Fibroblast of lung (primary cell): Measurements from ENCODE around the gene TPMT. TPM values are rescaled to one million over a fixed set of nuclear protein-coding genes. Genes with fewer than 3 reads are reported as not detected.

ENCODE experiments used
- DNase-seq, 2 donors: peaks; one replicate each; pipeline versions ENCODE4 v3.0.0 to v3.0.0-alpha.2; 2010; ENCODE audit warnings: low read depth in 2 of 2
- H2AFZ ChIP-seq: 2 replicates; pipeline ENCODE4 v1.5.1; 2012; ENCODE audit warnings: low read length, control low read depth, inconsistent platforms
- H3K27ac ChIP-seq: 2 replicates; pipeline ENCODE4 v1.5.1; 2011; ENCODE audit warnings: low read length, control low read depth; ENCODE audit not compliant: insufficient read depth
- H3K27me3 ChIP-seq: 2 replicates; pipeline ENCODE4 v1.5.1; 2011; ENCODE audit warnings: mild to moderate bottlenecking, low read length; ENCODE audit not compliant: control insufficient read depth, insufficient read depth
- H3K36me3 ChIP-seq: 2 replicates; pipeline ENCODE4 v1.5.1; 2011; ENCODE audit warnings: low read length; ENCODE audit not compliant: control insufficient read depth, insufficient read depth
- H3K4me1 ChIP-seq: 2 replicates; pipeline ENCODE4 v1.5.1; 2011; ENCODE audit warnings: low read length; ENCODE audit not compliant: control insufficient read depth, insufficient read depth; ENCODE audit errors: extremely low read depth
- H3K4me2 ChIP-seq: 2 replicates; pipeline ENCODE4 v1.5.1; 2011; ENCODE audit warnings: low read length, control low read depth; ENCODE audit not compliant: insufficient read depth; ENCODE audit errors: extremely low read depth
- H3K4me3 ChIP-seq, 4 experiments: fragments of 200-600 bp in 1 of 4; sonication (generic) in 1 of 4; replicated peaks in 1 of 4; 2 replicates each; pipeline ENCODE4 v1.5.1; 2011 to 2016; ENCODE audit warnings: low read length in 4 of 4, low read depth in 3 of 4, mild to moderate bottlenecking in 3 of 4, control low read depth in 2 of 4, inconsistent platforms in 1 of 4, mixed read lengths in 1 of 4; ENCODE audit not compliant: insufficient read depth in 1 of 4; ENCODE audit errors: control extremely low read depth in 1 of 4
- H3K79me2 ChIP-seq: 2 replicates; pipeline ENCODE4 v1.5.1; 2012; ENCODE audit warnings: mild to moderate bottlenecking, low read length, inconsistent platforms; ENCODE audit not compliant: control insufficient read depth, insufficient read depth
- H3K9ac ChIP-seq: 2 replicates; pipeline ENCODE4 v1.5.1; 2011; ENCODE audit warnings: mild to moderate bottlenecking, low read length, control low read depth; ENCODE audit not compliant: insufficient read depth
- H3K9me3 ChIP-seq: 2 replicates; pipeline ENCODE4 v1.5.1; 2012; ENCODE audit warnings: low read depth, low read length; ENCODE audit not compliant: control insufficient read depth, insufficient read depth
- H4K20me1 ChIP-seq: 2 replicates; pipeline ENCODE4 v1.5.1; 2011; ENCODE audit warnings: low read length; ENCODE audit not compliant: control insufficient read depth, insufficient read depth; ENCODE audit errors: extremely low read depth
- EZH2 ChIP-seq: IDR thresholded peaks from 2 replicates; pipeline ENCODE4 v1.5.1; 2012; ENCODE audit warnings: low read length, control low read depth, mild to moderate bottlenecking; ENCODE audit errors: missing control alignments
- polyA plus RNA-seq, 2 donors: library from polyadenylated mRNA; depleted of rRNA in 1 of 2; stranded (reverse) in 1 of 2; unstranded in 1 of 2; fragments of >200 nt; gene quantifications; 2 replicates each; pipeline ENCODE4 v1.2.1, GENCODE V29; 2011 to 2012; ENCODE audit warnings: missing spikeins in 1 of 2
- total RNA-seq: library from RNA; depleted of rRNA; stranded (reverse); fragments of >200 nt; gene quantifications from 2 replicates; pipeline ENCODE4 v1.2.1, GENCODE V29; 2014
- TF ChIP-seq, protein P1 (sequence below), 2 donors: IDR thresholded peaks in 1 of 2; conservative IDR thresholded peaks in 1 of 2; 1 replicate in 1 of 2; 2 replicates in 1 of 2; pipeline ENCODE4 v1.5.1; 2011 to 2012; ENCODE audit warnings: low read length in 2 of 2, control low read depth in 1 of 2, inconsistent platforms in 1 of 2, low read depth in 1 of 2, mild to moderate bottlenecking in 1 of 2

Gene TPMT
- total and polyA plus RNA-seq, 2 donors (not counting 1 experiment from before 2014, with no cell fraction given) = 17.5 to 20.2 TPM

DNA sequence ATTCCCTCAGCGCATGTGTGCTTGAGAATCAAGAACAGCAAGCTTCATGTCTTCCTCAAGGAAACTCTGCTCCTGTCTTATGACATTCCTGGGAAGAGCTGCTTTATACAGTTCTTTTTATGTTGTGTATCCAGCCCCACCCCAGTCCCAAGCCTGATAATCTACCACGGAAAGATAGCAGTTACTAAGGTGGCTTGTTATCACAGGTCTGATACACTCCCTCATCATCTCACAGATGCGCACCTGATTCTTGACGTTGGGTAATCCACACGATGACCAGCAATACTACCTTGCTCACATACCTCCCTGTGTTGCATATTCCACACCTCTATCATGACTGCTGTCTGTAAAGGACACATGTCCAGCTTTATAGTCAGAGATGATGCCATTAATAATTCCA, 35.6 kb downstream of the TPMT start:
- TF ChIP-seq, protein P1, sequence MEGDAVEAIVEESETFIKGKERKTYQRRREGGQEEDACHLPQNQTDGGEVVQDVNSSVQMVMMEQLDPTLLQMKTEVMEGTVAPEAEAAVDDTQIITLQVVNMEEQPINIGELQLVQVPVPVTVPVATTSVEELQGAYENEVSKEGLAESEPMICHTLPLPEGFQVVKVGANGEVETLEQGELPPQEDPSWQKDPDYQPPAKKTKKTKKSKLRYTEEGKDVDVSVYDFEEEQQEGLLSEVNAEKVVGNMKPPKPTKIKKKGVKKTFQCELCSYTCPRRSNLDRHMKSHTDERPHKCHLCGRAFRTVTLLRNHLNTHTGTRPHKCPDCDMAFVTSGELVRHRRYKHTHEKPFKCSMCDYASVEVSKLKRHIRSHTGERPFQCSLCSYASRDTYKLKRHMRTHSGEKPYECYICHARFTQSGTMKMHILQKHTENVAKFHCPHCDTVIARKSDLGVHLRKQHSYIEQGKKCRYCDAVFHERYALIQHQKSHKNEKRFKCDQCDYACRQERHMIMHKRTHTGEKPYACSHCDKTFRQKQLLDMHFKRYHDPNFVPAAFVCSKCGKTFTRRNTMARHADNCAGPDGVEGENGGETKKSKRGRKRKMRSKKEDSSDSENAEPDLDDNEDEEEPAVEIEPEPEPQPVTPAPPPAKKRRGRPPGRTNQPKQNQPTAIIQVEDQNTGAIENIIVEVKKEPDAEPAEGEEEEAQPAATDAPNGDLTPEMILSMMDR (conservative IDR thresholded peaks at IDR 0.05 in 1 of 2, IDR thresholded peaks at IDR 0.05 in 1 of 2; ENCODE audit: low read depth in 1 of 2, low read length in 2 of 2) = no peak
- no peak for TF ChIP-seq EZH2
- Histone ChIP-seq H3K27me3 (no peaks in the 10 kb centered on the region), H3K27ac (no peak overlapping the region), H3K4me3 (no peak overlapping the region), H3K79me2 (no peaks in the 10 kb centered on the region), H2AFZ (no peak overlapping the region), H3K9me3 (no peaks in the 10 kb centered on the region), H4K20me1 (no peaks in the 10 kb centered on the region), H3K4me2 (no peak overlapping the region), H3K9ac (no peak overlapping the region), H3K36me3 (no peaks in the 10 kb centered on the region), H3K4me1 (peaks cover 4% of the 10 kb centered on the region)
- no peak for DNase-seq

DNA sequence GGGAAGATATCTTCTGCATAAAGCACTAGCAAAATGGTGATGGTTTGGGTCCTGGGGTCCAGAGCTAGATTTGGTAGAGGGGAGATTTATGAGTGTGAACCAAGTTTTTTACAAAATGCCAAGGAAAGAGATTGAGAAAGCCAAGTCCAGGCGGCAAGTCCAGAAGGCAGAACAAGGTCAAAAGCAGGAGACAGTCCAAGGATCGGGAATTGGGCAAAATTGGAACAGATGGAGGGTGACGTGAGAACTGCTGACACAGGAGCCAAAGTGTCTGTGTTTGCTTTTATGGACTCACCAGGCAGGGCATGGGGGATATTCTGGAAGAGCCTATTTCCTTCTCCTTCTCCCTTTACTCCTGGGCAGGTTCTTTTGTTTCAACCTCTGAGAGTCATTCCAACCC, 36.5 kb downstream of the TPMT start:
- no peaks in the 10 kb centered on the region for H3K36me3 ChIP-seq
- H2AFZ ChIP-seq = no peak overlapping the region
- H3K4me2 ChIP-seq = no peak overlapping the region
- no peak for DNase-seq
- no peak overlapping the region for H3K4me3 ChIP-seq
- H3K79me2 ChIP-seq = no peaks in the 10 kb centered on the region
- H4K20me1 ChIP-seq = no peaks in the 10 kb centered on the region
- no peak overlapping the region for H3K27ac ChIP-seq
- no peak overlapping the region for H3K9ac ChIP-seq
- peaks cover 4% of the 10 kb centered on the region for H3K4me1 ChIP-seq
- no peaks in the 10 kb centered on the region for H3K27me3 ChIP-seq
- no peaks in the 10 kb centered on the region for H3K9me3 ChIP-seq
- no peak for TF ChIP-seq EZH2
- TF ChIP-seq, protein P1 (conservative IDR thresholded peaks at IDR 0.05 in 1 of 2, IDR thresholded peaks at IDR 0.05 in 1 of 2; ENCODE audit: low read depth in 1 of 2, low read length in 2 of 2) = no peak

DNA sequence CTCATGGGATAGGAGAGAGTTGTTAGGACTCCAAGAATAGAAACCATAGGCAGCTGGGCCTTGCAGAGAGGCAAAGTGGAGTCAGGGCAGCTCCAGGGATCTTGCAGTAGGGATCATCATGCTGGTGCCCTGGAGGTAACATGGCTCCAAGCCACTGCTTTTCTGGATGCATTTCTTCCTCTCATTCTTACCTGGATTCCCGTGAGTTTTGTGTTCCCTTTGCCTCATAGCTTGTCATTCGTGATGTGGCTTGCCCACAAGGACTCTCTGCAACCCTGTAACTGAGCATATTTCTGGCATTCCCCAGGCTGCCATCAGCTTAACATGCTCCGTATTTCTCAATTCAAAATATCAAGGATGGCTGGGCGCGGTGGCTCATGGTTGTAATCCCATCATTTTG, 37.7 kb downstream of the TPMT start:
- no peaks in the 10 kb centered on the region for H3K9me3 ChIP-seq
- H3K9ac ChIP-seq = no peak overlapping the region
- H3K27ac ChIP-seq = no peak overlapping the region
- H3K79me2 ChIP-seq = no peaks in the 10 kb centered on the region
- H3K4me3 ChIP-seq = no peak overlapping the region
- TF ChIP-seq EZH2 = no peak
- TF ChIP-seq, protein P1 (conservative IDR thresholded peaks at IDR 0.05 in 1 of 2, IDR thresholded peaks at IDR 0.05 in 1 of 2; ENCODE audit: low read depth in 1 of 2, low read length in 2 of 2) = no peak
- H2AFZ ChIP-seq = no peak overlapping the region
- no peaks in the 10 kb centered on the region for H3K4me1 ChIP-seq
- no peak for DNase-seq
- H3K36me3 ChIP-seq = no peaks in the 10 kb centered on the region
- no peaks in the 10 kb centered on the region for H3K27me3 ChIP-seq
- no peak overlapping the region for H3K4me2 ChIP-seq
- H4K20me1 ChIP-seq = no peaks in the 10 kb centered on the region
